ENCODE results near the gene TMEM252. TPM values are rescaled to one million over a fixed set of nuclear protein-coding genes. Genes with fewer than 3 reads are reported as not detected.
A peak's percentile ranks its signal among the peaks of the same experiment; 100 is the strongest.

TMEM252 gene
- total RNA-seq, 1 experiment from 2014 or later: not detected

- BruUV-seq (replicated peaks): no TSS peak
- Histone ChIP-seq H3K4me3 (ENCODE audit: low read length) (no peak overlapping the region), H3K27ac (ENCODE audit: low read length) (no peak overlapping the region), H3K9me3 (ENCODE audit: low read length) (no peaks in the 10 kb centered on the region), H3K9me2 (replicated peaks; ENCODE audit: low read length) (no peaks in the 10 kb centered on the region), H3K27me3 (ENCODE audit: low read length) (no peaks in the 10 kb centered on the region), H2AFZ (ENCODE audit: low read length) (no peak overlapping the region), H4K20me1 (ENCODE audit: low read length) (no peaks in the 10 kb centered on the region), H3K4me1 (ENCODE audit: insufficient read depth, low read length) (no peaks in the 10 kb centered on the region), H3K4me2 (ENCODE audit: low read length) (no peak overlapping the region), H3K9ac (ENCODE audit: low read length) (no peak overlapping the region), H3K79me2 (ENCODE audit: low read length) (no peaks in the 10 kb centered on the region), H3K36me3 (ENCODE audit: low read depth, low read length) (no peaks in the 10 kb centered on the region; the same call in 1 of the 2 replicates), H3F3A (ENCODE audit: low read length, unreplicated experiment) (no peaks in the 10 kb centered on the region)
- intact Hi-C loops (cut with micrococcal nuclease): loop anchor here (1.0 to 10.0 kb wide), 6 partner anchors 102 to 415 kb away; a partner anchor contains a TSS
- DNase-seq: peak; percentile 83
- ChIA-PET POLR2A (ENCODE audit: unreplicated experiment) (no interaction called here), CTCF (interaction anchor here (0.6 kb wide), 1 partner anchor 1014 kb away, joined by 3 read pairs; no protein-coding TSS in a partner anchor)
- peak; percentile 94 for ATAC-seq
- no peak for TF ChIP-seq EZH2 (IDR thresholded peaks at IDR 0.05; ENCODE audit: low read length, unreplicated experiment)
- TF ChIP-seq CTCF (conservative IDR thresholded peaks at IDR 0.05; ENCODE audit: low read depth, low read length): peak; percentile 97
Observed at GRCh38 chr9:68584189-68585033, 43.7 kb upstream of the TMEM252 start.

GRCh38 chr9:68581696-68582095, 41.0 kb upstream of the TMEM252 start:
- Histone ChIP-seq H3K79me2 (ENCODE audit: low read length) (no peaks in the 10 kb centered on the region), H3K9me2 (replicated peaks; ENCODE audit: low read length) (no peaks in the 10 kb centered on the region), H3F3A (ENCODE audit: low read length, unreplicated experiment) (no peaks in the 10 kb centered on the region), H3K27ac (ENCODE audit: low read length) (no peak overlapping the region), H3K4me3 (ENCODE audit: low read length) (no peak overlapping the region), H3K9ac (ENCODE audit: low read length) (no peak overlapping the region), H4K20me1 (ENCODE audit: low read length) (no peaks in the 10 kb centered on the region), H3K4me2 (ENCODE audit: low read length) (no peak overlapping the region), H3K27me3 (ENCODE audit: low read length) (no peaks in the 10 kb centered on the region), H2AFZ (ENCODE audit: low read length) (no peak overlapping the region), H3K9me3 (ENCODE audit: low read length) (no peaks in the 10 kb centered on the region), H3K36me3 (ENCODE audit: low read depth, low read length) (no peaks in the 10 kb centered on the region; the same call in 1 of the 2 replicates), H3K4me1 (ENCODE audit: insufficient read depth, low read length) (no peaks in the 10 kb centered on the region)
- CTCF ChIA-PET: no interaction called here
- intact Hi-C loops (cut with micrococcal nuclease): loop anchor here (10.0 kb wide), 1 partner anchor 153 kb away; no protein-coding TSS in a partner anchor
- POLR2A ChIA-PET (ENCODE audit: unreplicated experiment): no interaction called here
- DNase-seq: no peak
- no peak for ATAC-seq
- no TSS peak for BruUV-seq (replicated peaks)
- no peak for TF ChIP-seq EZH2phosphoT487 (IDR thresholded peaks at IDR 0.05; ENCODE audit: borderline replicate concordance, low read length)
- TF ChIP-seq CTCF (conservative IDR thresholded peaks at IDR 0.05; ENCODE audit: low read depth, low read length): no peak
- TF ChIP-seq EZH2 (IDR thresholded peaks at IDR 0.05; ENCODE audit: low read length, unreplicated experiment): no peak
